Caco-2 (cell line): ENCODE measurements around the gene PCNX1. TPM values are rescaled to one million over a fixed set of nuclear protein-coding genes. Genes with fewer than 3 reads are reported as not detected.

ENCODE experiments used
- BruUV-seq: library from RNA; stranded (reverse); fragments of 400-500 nt; replicated peaks from 2 replicates; lab custom pipeline; 2021; lab: Mats Ljungman, UMichigan
- CTCF ChIA-PET: fragments of 300-600 bp; sonication (Branson Sonifier 250); formaldehyde crosslinking; loops from one replicate; lab custom pipeline; 2022; ENCODE audit warnings: antibody characterized with exemption; lab: Charles Lee
- POLR2A ChIA-PET: fragments of 300-600 bp; sonication (Branson Sonifier 250); formaldehyde crosslinking; loops from one replicate; lab custom pipeline; 2022; ENCODE audit warnings: antibody characterized with exemption; lab: Charles Lee
- DNase-seq, 2 experiments: peaks; one replicate each; pipeline versions ENCODE4 v3.0.0 to v3.0.0-alpha.2; 2020 to 2022
- H3K27me3 ChIP-seq: replicated peaks from 2 replicates; pipeline ENCODE4 v1.6.0; 2011; ENCODE audit warnings: low read length; ENCODE audit not compliant: control insufficient read depth, insufficient read depth
- H3K36me3 ChIP-seq: 2 replicates; pipeline ENCODE4 v1.5.1; 2011; ENCODE audit warnings: low read length; ENCODE audit not compliant: control insufficient read depth, insufficient read depth
- H3K4me1 ChIP-seq: fragments of 250-450 bp; sonication (Bioruptor Pico); 2 replicates; pipeline ENCODE4 v1.5.1; 2020; ENCODE audit warnings: mild to moderate bottlenecking
- H3K4me3 ChIP-seq: 2 replicates; pipeline ENCODE4 v1.5.1; 2011; ENCODE audit warnings: low read depth, mild to moderate bottlenecking, control low read depth, low read length
- H3K9me3 ChIP-seq: fragments of 250-450 bp; sonication (Bioruptor Pico); 2 replicates; pipeline ENCODE4 v1.5.1; 2020; ENCODE audit warnings: mild to moderate bottlenecking, moderate library complexity
- H3K27ac Mint-ChIP-seq: one replicate; pipeline ENCODE4 v1.8.0; 2022; ENCODE audit warnings: mixed read lengths; ENCODE audit not compliant: unreplicated experiment
- H3K27me3 Mint-ChIP-seq: one replicate; pipeline ENCODE4 v1.8.0; 2022; ENCODE audit warnings: mixed read lengths; ENCODE audit not compliant: insufficient read depth, unreplicated experiment
- H3K36me3 Mint-ChIP-seq: one replicate; pipeline ENCODE4 v1.8.0; 2022; ENCODE audit warnings: mild to moderate bottlenecking, mixed read lengths; ENCODE audit not compliant: insufficient read depth, unreplicated experiment
- H3K4me1 Mint-ChIP-seq: one replicate; pipeline ENCODE4 v1.8.0; 2022; ENCODE audit warnings: low read depth, mixed read lengths; ENCODE audit not compliant: unreplicated experiment
- H3K4me3 Mint-ChIP-seq: one replicate; pipeline ENCODE4 v1.8.0; 2022; ENCODE audit warnings: mild to moderate bottlenecking, moderate library complexity, mixed read lengths; ENCODE audit not compliant: unreplicated experiment
- H3K9me3 Mint-ChIP-seq: one replicate; pipeline ENCODE4 v1.8.0; 2022; ENCODE audit warnings: mixed read lengths; ENCODE audit not compliant: unreplicated experiment
- intact Hi-C: fragments of 100-400 bp; cut with micrococcal nuclease; formaldehyde crosslinking; loops from one replicate; pipeline ENCODE4 v1.10.0; 2022; ENCODE audit not compliant: unreplicated experiment
- total RNA-seq: library from RNA; stranded (reverse); gene quantifications from 2 replicates; pipeline ENCODE4 v1.2.3, GENCODE V29; 2022
- TF ChIP-seq, protein P1 (sequence below), 2 experiments: fragments of 200-600 bp in 1 of 2; IDR thresholded peaks; 1 replicate in 1 of 2; 2 replicates in 1 of 2; pipeline versions ENCODE4 v1.5.1 to v1.8.0; 2011 to 2022; ENCODE audit warnings: antibody characterized with exemption in 1 of 2, control low read depth in 1 of 2, inconsistent platforms in 1 of 2, low read depth in 1 of 2, low read length in 1 of 2, mild to moderate bottlenecking in 1 of 2, moderate library complexity in 1 of 2; ENCODE audit not compliant: insufficient read depth in 1 of 2, severe bottlenecking in 1 of 2, unreplicated experiment in 1 of 2

The PCNX1 gene
- total RNA-seq, 1 experiment from 2014 or later: 29.0 TPM

DNA sequence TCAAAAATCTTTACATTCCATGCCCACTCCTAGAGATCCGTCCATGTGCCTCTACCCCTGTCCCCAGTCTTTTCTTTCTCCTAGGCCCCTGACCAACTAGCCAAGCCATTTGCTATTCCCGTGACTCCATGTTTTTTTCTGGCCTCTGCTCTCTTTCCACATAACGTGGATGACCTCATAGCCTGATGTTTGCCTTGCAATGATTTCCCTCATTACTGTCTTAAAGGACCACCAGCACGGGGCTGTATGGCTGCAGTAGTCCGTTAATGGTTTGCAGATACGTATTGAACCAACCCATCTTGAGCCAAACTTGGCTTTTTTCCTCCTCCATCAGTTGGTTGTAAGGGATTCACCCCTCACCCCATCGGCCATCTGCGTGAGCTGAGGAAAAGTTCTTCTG, 226.0 kb downstream of the PCNX1 start:
- TF ChIP-seq, protein P1, sequence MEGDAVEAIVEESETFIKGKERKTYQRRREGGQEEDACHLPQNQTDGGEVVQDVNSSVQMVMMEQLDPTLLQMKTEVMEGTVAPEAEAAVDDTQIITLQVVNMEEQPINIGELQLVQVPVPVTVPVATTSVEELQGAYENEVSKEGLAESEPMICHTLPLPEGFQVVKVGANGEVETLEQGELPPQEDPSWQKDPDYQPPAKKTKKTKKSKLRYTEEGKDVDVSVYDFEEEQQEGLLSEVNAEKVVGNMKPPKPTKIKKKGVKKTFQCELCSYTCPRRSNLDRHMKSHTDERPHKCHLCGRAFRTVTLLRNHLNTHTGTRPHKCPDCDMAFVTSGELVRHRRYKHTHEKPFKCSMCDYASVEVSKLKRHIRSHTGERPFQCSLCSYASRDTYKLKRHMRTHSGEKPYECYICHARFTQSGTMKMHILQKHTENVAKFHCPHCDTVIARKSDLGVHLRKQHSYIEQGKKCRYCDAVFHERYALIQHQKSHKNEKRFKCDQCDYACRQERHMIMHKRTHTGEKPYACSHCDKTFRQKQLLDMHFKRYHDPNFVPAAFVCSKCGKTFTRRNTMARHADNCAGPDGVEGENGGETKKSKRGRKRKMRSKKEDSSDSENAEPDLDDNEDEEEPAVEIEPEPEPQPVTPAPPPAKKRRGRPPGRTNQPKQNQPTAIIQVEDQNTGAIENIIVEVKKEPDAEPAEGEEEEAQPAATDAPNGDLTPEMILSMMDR (IDR thresholded peaks at IDR 0.05; ENCODE audit: insufficient read depth in 1 of 2, low read depth in 1 of 2, low read length in 1 of 2, severe bottlenecking in 1 of 2, unreplicated experiment in 1 of 2): no peak
- no peak overlapping the region for H3K4me3 Mint-ChIP-seq
- Histone ChIP-seq H3K27me3 (no peaks in the 10 kb centered on the region), H3K9me3 (no peaks in the 10 kb centered on the region), H3K4me1 (peaks cover 7% of the 10 kb centered on the region; the same call in 1 of the 2 replicates), H3K4me3 (no peak overlapping the region), H3K36me3 (no peaks in the 10 kb centered on the region; the same call in 1 of the 2 replicates)
- BruUV-seq: no TSS peak
- ChIA-PET POLR2A (no interaction called here), CTCF (interaction anchor here (0.6 kb wide), 1 partner anchor 29 kb away, joined by 3 read pairs; no protein-coding TSS in a partner anchor)
- no peak for DNase-seq
- H3K36me3 Mint-ChIP-seq: no peaks in the 10 kb centered on the region
- peaks cover 7% of the 10 kb centered on the region for H3K4me1 Mint-ChIP-seq
- intact Hi-C loops: loop anchor here (10.0 kb wide), 1 partner anchor 722 kb away; no protein-coding TSS in a partner anchor
- no peaks in the 10 kb centered on the region for H3K9me3 Mint-ChIP-seq
- no peak overlapping the region for H3K27ac Mint-ChIP-seq
- no peaks in the 10 kb centered on the region for H3K27me3 Mint-ChIP-seq

DNA sequence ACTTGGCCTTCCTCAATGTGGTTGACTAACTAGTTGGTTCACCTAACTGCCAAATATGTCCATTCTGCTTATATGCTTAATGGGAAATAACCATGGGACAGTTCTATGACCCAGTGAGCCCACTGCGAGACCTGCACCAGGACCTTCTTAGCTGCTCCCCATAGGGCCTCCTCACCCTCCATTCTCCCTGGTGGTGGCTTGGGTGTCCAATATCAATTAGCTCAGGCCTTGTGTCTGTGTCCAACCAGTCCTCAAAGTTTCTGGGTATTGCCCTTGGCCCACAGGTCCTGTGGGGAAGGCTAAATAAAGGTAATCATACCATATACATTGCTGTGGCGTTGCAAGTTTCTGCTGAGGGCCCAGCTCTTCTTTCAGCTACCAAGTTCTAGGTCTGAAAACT, 228.2 kb downstream of the PCNX1 start:
- ChIA-PET POLR2A (no interaction called here), CTCF (no interaction called here)
- intact Hi-C loops: loop anchor here (10.0 kb wide), 1 partner anchor 719 kb away; no protein-coding TSS in a partner anchor
- no peak overlapping the region for H3K4me3 ChIP-seq
- H3K27me3 Mint-ChIP-seq: no peaks in the 10 kb centered on the region
- H3K27ac Mint-ChIP-seq: no peak overlapping the region
- no peak for DNase-seq
- no peak overlapping the region for H3K4me3 Mint-ChIP-seq
- no peaks in the 10 kb centered on the region for H3K9me3 ChIP-seq
- H3K4me1 ChIP-seq: peaks cover 18% of the 10 kb centered on the region
- no peaks in the 10 kb centered on the region for H3K36me3 Mint-ChIP-seq
- TF ChIP-seq, protein P1 (IDR thresholded peaks at IDR 0.05; ENCODE audit: insufficient read depth in 1 of 2, low read depth in 1 of 2, low read length in 1 of 2, severe bottlenecking in 1 of 2, unreplicated experiment in 1 of 2): no peak
- no peaks in the 10 kb centered on the region; the same call in 1 of the 2 replicates for H3K36me3 ChIP-seq
- peaks cover 5% of the 10 kb centered on the region for H3K4me1 Mint-ChIP-seq
- no peaks in the 10 kb centered on the region for H3K9me3 Mint-ChIP-seq
- H3K27me3 ChIP-seq: no peaks in the 10 kb centered on the region
- no TSS peak for BruUV-seq

DNA sequence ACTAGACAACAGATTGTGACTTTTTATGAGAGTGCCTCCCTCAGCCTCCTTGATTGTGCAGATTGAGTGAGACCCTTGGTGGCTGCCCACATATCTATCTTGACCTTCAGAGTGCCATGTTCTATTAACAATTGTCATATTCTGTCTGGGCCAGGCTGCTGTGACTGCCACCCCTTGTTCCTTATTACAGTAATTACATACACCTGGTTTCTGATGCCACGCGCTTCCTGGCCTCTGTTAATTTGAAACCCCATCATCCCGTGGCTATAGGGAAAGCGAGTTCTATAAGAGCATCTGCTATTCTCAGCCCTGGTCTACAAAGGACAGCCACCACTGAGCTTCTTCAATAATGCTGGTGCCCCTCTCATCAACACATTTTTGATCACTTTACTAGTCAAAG, 228.7 kb downstream of the PCNX1 start:
- no peaks in the 10 kb centered on the region for H3K36me3 Mint-ChIP-seq
- no peak overlapping the region for H3K4me3 Mint-ChIP-seq
- H3K9me3 ChIP-seq: no peaks in the 10 kb centered on the region
- intact Hi-C loops: loop anchor here (1.0 to 10.0 kb wide), 2 partner anchors 32 to 719 kb away; no protein-coding TSS in a partner anchor
- H3K9me3 Mint-ChIP-seq: no peaks in the 10 kb centered on the region
- no peak overlapping the region for H3K27ac Mint-ChIP-seq
- H3K4me1 Mint-ChIP-seq: peaks cover 5% of the 10 kb centered on the region
- TF ChIP-seq, protein P1 (IDR thresholded peaks at IDR 0.05; ENCODE audit: insufficient read depth in 1 of 2, low read depth in 1 of 2, low read length in 1 of 2, severe bottlenecking in 1 of 2, unreplicated experiment in 1 of 2): no peak
- ChIA-PET CTCF (interaction anchor here (0.8 kb wide), 1 partner anchor 186 kb away, joined by 3 read pairs; no protein-coding TSS in a partner anchor), POLR2A (no interaction called here)
- H3K36me3 ChIP-seq: no peaks in the 10 kb centered on the region; the same call in 1 of the 2 replicates
- DNase-seq: no peak
- H3K27me3 ChIP-seq: no peaks in the 10 kb centered on the region
- H3K4me1 ChIP-seq: peaks cover 21% of the 10 kb centered on the region
- no peak overlapping the region for H3K4me3 ChIP-seq
- H3K27me3 Mint-ChIP-seq: no peaks in the 10 kb centered on the region
- BruUV-seq: no TSS peak
